PFSK-1 (cell line): ENCODE data around the gene MLYCD.

Source experiments
- FOXP2 ChIP-seq: optimal IDR thresholded peaks from 2 replicates; pipeline ENCODE3; 2011; ENCODE audit warnings: borderline replicate concordance, control low read depth, inconsistent platforms; ENCODE audit not compliant: insufficient read depth; ENCODE audit errors: extremely low read length, extremely low read depth
- POLR2AphosphoS5 ChIP-seq: IDR thresholded peaks from 2 replicates; pipeline ENCODE4 v1.6.1; 2012; ENCODE audit warnings: low read depth, mild to moderate bottlenecking, control low read depth, low read length, moderate library complexity
- SIN3A ChIP-seq: IDR thresholded peaks from 2 replicates; pipeline ENCODE4 v1.6.1; 2012; ENCODE audit warnings: mild to moderate bottlenecking, low read length, moderate library complexity, borderline replicate concordance; ENCODE audit not compliant: insufficient read depth
- TAF1 ChIP-seq: IDR thresholded peaks from 2 replicates; pipeline ENCODE4 v1.6.1; 2012; ENCODE audit warnings: low read length, control low read depth, borderline replicate concordance; ENCODE audit not compliant: insufficient read depth
- TF ChIP-seq, protein P1 (sequence below), 2 experiments: IDR thresholded peaks; 2 replicates each; pipeline versions ENCODE4 v1.6.1 to v1.8.0; 2011 to 2012; ENCODE audit warnings: low read depth in 2 of 2, low read length in 2 of 2, control low read depth in 1 of 2, inconsistent platforms in 1 of 2, mild to moderate bottlenecking in 1 of 2, moderate library complexity in 1 of 2; ENCODE audit not compliant: insufficient read depth in 1 of 2

Gene MLYCD

DNA sequence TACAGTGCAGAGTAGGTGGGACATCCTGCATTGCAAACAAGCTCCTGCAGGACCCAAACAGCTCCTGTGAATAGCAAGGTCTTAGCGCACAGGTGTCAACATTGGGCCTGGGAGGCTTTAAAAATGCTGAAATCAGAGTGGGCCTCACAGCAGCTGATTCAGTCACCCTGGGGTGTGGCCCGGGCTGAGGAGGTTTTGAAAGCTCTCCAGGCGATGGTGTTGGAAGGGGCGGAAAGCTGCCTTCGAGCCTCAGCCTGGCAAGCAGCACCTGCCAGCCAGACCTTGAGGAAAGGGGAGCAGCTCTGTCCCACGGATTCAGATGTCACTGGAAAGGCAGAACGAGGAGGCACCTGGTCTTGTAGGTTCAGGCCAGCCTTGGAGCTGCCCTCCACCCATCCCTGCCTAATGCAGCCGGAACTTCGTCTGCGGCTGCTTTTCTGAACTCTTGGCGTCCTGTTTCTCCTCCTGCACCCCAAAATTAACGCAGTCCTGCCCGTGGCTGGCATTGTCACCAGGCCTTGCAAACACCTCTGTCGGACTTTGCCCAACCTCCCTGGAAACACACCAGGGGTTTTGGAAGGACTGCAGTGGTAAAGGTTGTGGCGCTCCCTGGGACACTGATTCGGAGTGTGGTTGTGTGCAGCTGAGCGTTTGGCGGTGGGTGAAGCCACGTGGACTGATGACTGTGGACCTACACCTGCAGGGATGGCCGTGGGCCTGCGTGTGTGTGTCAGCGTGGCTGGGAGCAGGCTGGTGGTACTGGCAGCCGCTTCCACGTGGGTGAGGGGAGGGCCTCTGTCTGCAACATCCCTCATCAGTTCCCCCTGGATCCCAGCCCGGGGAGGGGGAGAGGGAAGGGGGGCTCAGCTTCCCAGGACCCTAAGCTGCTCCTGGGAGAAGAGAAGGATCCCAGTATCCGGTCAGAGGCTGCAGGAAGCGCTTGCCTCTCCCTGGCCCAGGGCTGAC, 72.5 kb downstream of the MLYCD start:
- no peak for TF ChIP-seq FOXP2
- no peak for TF ChIP-seq SIN3A
- TF ChIP-seq POLR2AphosphoS5 = no peak
- TF ChIP-seq TAF1 = no peak
- TF ChIP-seq, protein P1, sequence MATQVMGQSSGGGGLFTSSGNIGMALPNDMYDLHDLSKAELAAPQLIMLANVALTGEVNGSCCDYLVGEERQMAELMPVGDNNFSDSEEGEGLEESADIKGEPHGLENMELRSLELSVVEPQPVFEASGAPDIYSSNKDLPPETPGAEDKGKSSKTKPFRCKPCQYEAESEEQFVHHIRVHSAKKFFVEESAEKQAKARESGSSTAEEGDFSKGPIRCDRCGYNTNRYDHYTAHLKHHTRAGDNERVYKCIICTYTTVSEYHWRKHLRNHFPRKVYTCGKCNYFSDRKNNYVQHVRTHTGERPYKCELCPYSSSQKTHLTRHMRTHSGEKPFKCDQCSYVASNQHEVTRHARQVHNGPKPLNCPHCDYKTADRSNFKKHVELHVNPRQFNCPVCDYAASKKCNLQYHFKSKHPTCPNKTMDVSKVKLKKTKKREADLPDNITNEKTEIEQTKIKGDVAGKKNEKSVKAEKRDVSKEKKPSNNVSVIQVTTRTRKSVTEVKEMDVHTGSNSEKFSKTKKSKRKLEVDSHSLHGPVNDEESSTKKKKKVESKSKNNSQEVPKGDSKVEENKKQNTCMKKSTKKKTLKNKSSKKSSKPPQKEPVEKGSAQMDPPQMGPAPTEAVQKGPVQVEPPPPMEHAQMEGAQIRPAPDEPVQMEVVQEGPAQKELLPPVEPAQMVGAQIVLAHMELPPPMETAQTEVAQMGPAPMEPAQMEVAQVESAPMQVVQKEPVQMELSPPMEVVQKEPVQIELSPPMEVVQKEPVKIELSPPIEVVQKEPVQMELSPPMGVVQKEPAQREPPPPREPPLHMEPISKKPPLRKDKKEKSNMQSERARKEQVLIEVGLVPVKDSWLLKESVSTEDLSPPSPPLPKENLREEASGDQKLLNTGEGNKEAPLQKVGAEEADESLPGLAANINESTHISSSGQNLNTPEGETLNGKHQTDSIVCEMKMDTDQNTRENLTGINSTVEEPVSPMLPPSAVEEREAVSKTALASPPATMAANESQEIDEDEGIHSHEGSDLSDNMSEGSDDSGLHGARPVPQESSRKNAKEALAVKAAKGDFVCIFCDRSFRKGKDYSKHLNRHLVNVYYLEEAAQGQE (IDR thresholded peaks at IDR 0.05; ENCODE audit: insufficient read depth in 1 of 2, low read depth in 2 of 2, low read length in 2 of 2) = no peak

DNA sequence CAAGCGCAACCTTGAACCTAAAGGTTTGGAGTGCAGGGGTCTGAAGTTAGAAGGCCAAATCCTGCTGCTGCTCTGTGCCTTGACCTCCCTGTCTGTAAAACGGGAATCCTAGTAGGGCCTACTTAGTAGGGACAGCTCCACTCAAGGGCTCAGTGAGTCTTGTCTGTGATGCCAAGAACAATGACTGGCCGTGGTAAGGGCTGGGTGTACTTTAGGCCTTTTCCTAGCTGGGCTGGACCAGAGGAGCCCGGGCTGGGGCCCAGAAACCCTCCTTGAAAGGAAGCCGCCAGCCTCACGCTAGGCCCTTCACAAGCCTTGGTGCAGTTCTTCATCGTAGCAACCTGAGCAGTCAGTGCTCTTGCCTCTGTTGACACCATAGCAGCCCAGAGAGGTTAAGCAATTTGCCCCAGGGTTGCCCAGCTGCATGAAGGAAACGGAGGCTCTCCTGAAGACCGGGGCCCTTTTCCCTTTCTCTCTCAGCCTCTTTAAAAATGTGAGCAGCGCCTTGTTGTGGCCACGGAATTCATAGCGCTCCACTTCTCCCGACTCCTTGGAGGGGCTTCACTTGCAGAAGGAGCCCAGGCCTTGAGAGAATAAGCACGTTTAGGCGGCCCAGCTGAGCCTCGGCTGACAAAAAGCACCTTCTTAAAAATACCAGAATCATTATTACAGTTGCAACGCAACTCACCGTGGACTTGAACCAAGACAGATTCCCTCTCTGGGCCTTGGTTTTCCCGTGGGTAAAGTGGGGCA, 73.5 kb downstream of the MLYCD start:
- TF ChIP-seq, protein P1 (IDR thresholded peaks at IDR 0.05; ENCODE audit: insufficient read depth in 1 of 2, low read depth in 2 of 2, low read length in 2 of 2) = no peak
- TF ChIP-seq SIN3A (no peak), FOXP2 (no peak), POLR2AphosphoS5 (no peak), TAF1 (no peak)

DNA sequence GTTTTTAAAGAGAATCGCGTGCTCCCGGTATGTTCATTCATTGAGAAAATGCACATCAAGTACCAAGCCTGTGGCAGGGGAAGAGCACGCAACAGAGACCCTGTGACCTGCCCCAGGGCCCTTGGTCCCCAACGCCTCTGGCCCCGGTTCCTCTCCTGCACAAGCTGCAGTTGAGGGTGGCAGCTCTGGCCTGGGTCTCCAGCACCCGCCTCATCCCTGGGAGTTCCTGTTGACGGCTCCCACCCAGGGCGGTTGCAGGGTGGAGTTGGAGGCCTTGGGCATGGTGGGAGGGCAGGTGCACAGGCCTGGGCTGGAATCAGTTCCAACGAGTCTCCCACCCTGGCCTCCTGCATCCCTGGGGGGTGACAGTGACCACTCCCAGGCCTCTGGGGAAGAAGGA, 74.2 kb downstream of the MLYCD start:
- no peak for TF ChIP-seq POLR2AphosphoS5
- TF ChIP-seq, protein P1 (IDR thresholded peaks at IDR 0.05; ENCODE audit: insufficient read depth in 1 of 2, low read depth in 2 of 2, low read length in 2 of 2) = no peak
- no peak for TF ChIP-seq TAF1
- TF ChIP-seq SIN3A = no peak
- no peak for TF ChIP-seq FOXP2

DNA sequence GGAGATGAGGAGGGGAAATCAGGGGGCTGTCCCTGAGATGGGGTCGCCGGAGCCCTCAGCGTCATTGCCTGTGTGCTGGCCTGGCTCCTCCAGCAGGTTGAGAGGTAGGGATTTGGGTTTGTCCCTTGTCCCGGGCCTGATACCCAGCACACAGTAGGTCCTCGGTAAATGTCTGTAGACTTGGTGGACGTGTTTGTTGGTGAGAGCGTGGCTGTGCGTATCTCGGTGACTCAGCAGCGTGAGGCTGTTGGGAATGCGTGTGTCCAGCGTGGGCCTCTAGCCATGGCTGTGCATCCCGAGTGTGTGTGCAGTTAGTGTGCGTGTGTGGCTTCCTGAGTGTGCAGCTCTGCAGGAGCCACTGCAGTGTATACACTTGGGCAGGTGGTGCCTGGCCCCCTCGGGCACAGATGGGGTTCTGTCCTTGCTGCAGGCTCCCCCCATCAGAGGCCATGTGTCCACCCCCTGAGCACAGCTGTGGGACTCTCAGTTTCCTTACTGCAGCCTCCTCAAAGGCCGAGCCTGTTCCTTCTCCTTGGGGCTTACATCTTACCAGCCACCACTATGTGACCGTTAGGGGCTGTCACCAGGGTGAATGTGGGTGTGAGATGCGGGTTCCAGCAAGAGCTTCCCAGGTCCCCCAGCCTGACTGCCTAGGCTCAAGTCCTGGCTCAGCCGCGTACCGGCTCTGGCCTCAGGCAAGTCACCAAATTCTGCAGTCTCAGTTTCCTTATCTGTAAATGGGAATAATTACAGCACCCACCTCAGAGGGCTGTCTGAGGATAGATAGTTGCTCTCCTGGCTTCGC, 74.9 kb downstream of the MLYCD start:
- TF ChIP-seq, protein P1 (IDR thresholded peaks at IDR 0.05; ENCODE audit: insufficient read depth in 1 of 2, low read depth in 2 of 2, low read length in 2 of 2) = no peak
- no peak for TF ChIP-seq SIN3A
- TF ChIP-seq FOXP2 = no peak
- TF ChIP-seq POLR2AphosphoS5 = no peak
- TF ChIP-seq TAF1 = no peak
